ENCODE data around the gene NIN.

DNA sequence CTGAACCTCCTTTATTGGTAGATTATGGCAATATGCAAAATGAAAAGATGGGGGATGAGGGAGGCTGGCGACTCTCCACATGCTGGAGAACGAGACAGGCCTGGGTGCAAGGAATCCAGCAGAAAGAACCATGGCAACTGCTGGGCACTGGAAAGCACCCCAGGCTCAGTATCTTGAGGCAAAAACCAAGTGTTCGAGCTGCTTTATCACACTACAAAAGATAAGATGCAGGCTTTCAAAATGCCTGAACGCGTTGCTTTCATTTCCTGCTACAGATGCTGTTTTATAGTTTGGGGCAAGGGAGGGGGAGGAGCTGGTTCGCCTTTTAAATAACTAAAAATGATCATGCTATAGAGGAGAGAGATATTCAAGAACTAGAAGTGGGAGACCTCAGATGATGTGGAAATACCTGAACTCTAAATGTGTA is 38.9 kb downstream of the NIN start:
- TF ChIP-seq, protein P1, sequence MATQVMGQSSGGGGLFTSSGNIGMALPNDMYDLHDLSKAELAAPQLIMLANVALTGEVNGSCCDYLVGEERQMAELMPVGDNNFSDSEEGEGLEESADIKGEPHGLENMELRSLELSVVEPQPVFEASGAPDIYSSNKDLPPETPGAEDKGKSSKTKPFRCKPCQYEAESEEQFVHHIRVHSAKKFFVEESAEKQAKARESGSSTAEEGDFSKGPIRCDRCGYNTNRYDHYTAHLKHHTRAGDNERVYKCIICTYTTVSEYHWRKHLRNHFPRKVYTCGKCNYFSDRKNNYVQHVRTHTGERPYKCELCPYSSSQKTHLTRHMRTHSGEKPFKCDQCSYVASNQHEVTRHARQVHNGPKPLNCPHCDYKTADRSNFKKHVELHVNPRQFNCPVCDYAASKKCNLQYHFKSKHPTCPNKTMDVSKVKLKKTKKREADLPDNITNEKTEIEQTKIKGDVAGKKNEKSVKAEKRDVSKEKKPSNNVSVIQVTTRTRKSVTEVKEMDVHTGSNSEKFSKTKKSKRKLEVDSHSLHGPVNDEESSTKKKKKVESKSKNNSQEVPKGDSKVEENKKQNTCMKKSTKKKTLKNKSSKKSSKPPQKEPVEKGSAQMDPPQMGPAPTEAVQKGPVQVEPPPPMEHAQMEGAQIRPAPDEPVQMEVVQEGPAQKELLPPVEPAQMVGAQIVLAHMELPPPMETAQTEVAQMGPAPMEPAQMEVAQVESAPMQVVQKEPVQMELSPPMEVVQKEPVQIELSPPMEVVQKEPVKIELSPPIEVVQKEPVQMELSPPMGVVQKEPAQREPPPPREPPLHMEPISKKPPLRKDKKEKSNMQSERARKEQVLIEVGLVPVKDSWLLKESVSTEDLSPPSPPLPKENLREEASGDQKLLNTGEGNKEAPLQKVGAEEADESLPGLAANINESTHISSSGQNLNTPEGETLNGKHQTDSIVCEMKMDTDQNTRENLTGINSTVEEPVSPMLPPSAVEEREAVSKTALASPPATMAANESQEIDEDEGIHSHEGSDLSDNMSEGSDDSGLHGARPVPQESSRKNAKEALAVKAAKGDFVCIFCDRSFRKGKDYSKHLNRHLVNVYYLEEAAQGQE (IDR thresholded peaks at IDR 0.05; ENCODE audit: insufficient read depth in 1 of 2, low read depth in 2 of 2, low read length in 1 of 2), result no peak
- TF ChIP-seq, protein P2, sequence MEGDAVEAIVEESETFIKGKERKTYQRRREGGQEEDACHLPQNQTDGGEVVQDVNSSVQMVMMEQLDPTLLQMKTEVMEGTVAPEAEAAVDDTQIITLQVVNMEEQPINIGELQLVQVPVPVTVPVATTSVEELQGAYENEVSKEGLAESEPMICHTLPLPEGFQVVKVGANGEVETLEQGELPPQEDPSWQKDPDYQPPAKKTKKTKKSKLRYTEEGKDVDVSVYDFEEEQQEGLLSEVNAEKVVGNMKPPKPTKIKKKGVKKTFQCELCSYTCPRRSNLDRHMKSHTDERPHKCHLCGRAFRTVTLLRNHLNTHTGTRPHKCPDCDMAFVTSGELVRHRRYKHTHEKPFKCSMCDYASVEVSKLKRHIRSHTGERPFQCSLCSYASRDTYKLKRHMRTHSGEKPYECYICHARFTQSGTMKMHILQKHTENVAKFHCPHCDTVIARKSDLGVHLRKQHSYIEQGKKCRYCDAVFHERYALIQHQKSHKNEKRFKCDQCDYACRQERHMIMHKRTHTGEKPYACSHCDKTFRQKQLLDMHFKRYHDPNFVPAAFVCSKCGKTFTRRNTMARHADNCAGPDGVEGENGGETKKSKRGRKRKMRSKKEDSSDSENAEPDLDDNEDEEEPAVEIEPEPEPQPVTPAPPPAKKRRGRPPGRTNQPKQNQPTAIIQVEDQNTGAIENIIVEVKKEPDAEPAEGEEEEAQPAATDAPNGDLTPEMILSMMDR (IDR thresholded peaks at IDR 0.05), result no peak
- TF ChIP-seq SIN3A (IDR thresholded peaks at IDR 0.05; ENCODE audit: borderline replicate concordance, insufficient read depth, low read depth, low read length), result no peak
- TF ChIP-seq POLR2AphosphoS5 (IDR thresholded peaks at IDR 0.05; ENCODE audit: low read depth, low read length), result no peak
